ENCODE measurements around the gene GPC3.

DNA sequence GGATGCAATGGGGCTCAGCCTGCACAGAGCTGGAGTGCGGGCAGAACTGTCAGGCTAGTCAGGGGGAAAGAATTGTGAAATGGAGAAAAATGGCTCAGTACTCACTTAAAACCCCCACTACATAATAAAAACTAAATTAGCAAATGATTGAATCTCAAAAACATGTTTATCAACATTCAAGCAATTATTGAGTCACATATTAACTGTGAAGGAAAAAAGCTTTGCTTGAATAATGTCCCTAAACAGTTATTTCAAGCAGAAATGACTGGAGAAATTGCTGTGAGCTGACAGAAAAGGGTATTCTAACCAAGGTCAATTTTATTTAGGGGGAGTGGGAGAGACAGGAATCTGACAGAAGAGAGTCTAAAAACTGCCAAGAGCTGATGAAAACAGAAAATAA, 37.4 kb downstream of the GPC3 start:
- TF ChIP-seq LEF1 (IDR thresholded peaks at IDR 0.05; ENCODE audit: borderline replicate concordance), result no peak
- no peak for TF ChIP-seq FOXA1 (IDR thresholded peaks at IDR 0.05)

Measured in HEK293T (cell line).